A673 (cell line): ENCODE results near the gene IFI44L.

Experiments used
- EZH2 ChIP-seq: fragments of 200-600 bp; sonication (generic); IDR thresholded peaks from 2 replicates; pipeline ENCODE4 v1.6.1; 2017; ENCODE audit warnings: borderline replicate concordance, low read depth, mild to moderate bottlenecking, mixed read lengths, antibody characterized with exemption, low read length; ENCODE audit not compliant: poor library complexity, severe bottlenecking
- TF ChIP-seq, protein P1 (sequence below): fragments of 300-800, 200-600 bp; sonication (generic); conservative IDR thresholded peaks from 2 replicates; pipeline ENCODE4 v1.5.1; 2017; ENCODE audit warnings: low read depth, mild to moderate bottlenecking, antibody characterized with exemption, low read length, moderate library complexity, mixed read lengths

DNA sequence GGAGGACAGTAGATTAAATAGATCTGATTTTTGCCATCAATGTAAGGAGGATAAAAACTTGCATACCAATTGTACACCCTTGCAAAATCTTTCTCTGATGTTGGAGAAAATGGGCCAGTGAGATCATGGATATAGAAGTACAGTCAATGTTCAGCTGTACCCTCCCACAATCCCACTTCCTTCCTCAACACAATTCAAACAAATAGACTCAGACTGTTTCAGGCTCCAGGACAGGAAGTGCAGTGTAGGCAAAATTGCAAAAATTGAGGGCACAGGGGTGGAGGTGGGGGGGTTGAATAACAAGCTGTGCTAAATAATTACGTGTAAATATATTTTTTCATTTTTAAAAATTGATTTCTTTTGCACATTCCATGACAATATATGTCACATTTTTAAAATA lies 25.5 kb downstream of the IFI44L start:
- TF ChIP-seq, protein P1, sequence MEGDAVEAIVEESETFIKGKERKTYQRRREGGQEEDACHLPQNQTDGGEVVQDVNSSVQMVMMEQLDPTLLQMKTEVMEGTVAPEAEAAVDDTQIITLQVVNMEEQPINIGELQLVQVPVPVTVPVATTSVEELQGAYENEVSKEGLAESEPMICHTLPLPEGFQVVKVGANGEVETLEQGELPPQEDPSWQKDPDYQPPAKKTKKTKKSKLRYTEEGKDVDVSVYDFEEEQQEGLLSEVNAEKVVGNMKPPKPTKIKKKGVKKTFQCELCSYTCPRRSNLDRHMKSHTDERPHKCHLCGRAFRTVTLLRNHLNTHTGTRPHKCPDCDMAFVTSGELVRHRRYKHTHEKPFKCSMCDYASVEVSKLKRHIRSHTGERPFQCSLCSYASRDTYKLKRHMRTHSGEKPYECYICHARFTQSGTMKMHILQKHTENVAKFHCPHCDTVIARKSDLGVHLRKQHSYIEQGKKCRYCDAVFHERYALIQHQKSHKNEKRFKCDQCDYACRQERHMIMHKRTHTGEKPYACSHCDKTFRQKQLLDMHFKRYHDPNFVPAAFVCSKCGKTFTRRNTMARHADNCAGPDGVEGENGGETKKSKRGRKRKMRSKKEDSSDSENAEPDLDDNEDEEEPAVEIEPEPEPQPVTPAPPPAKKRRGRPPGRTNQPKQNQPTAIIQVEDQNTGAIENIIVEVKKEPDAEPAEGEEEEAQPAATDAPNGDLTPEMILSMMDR: no peak
- no peak for TF ChIP-seq EZH2
